ENCODE data around the gene POGK.

POGK gene

DNA sequence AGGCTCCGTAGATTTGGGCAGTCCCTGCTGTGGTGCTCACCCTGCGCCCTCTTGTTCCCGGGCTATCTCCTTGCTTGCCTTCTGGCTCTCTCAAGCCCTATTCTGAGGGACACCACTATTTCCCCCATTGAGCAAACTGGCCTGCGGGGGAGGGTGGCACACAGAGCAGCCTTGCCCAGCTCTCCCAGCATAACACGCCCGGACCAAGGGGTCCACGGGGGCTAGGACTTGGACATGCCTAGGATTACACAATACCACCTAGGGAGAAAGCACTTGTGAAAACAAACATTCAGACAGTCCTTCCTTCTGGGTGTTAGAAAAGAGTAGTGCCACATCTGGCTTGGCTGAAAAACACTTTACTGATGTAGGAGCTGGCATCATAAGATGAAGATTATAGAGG is 29.4 kb downstream of the POGK start:
- TF ChIP-seq, protein P1, sequence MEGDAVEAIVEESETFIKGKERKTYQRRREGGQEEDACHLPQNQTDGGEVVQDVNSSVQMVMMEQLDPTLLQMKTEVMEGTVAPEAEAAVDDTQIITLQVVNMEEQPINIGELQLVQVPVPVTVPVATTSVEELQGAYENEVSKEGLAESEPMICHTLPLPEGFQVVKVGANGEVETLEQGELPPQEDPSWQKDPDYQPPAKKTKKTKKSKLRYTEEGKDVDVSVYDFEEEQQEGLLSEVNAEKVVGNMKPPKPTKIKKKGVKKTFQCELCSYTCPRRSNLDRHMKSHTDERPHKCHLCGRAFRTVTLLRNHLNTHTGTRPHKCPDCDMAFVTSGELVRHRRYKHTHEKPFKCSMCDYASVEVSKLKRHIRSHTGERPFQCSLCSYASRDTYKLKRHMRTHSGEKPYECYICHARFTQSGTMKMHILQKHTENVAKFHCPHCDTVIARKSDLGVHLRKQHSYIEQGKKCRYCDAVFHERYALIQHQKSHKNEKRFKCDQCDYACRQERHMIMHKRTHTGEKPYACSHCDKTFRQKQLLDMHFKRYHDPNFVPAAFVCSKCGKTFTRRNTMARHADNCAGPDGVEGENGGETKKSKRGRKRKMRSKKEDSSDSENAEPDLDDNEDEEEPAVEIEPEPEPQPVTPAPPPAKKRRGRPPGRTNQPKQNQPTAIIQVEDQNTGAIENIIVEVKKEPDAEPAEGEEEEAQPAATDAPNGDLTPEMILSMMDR (conservative IDR thresholded peaks at IDR 0.05; ENCODE audit: low read depth, low read length) = no peak
- Histone ChIP-seq H3K27me3 (ENCODE audit: insufficient read depth, low read depth) (no peaks in the 10 kb centered on the region), H3K4me3 (IDR thresholded peaks at IDR 0.05; ENCODE audit: insufficient read depth, low read depth, low read length) (no peak overlapping the region), H3K79me2 (ENCODE audit: insufficient read depth, low read depth) (peaks cover 62% of the 10 kb centered on the region), H3K4me2 (peak overlapping the region; percentile 75), H3K4me1 (ENCODE audit: low read depth, poor library complexity, severe bottlenecking) (peaks cover 64% of the 10 kb centered on the region), H3K27ac (peak overlapping the region; percentile 60), H4K20me1 (ENCODE audit: insufficient read depth) (no peaks in the 10 kb centered on the region), H3K36me3 (ENCODE audit: insufficient read depth) (peaks cover 4% of the 10 kb centered on the region; the same call in 1 of the 2 replicates), H3K9ac (peak overlapping the region; percentile 6; the same call in 1 of the 2 replicates), H2AFZ (ENCODE audit: low read depth) (no peak overlapping the region)

DNA sequence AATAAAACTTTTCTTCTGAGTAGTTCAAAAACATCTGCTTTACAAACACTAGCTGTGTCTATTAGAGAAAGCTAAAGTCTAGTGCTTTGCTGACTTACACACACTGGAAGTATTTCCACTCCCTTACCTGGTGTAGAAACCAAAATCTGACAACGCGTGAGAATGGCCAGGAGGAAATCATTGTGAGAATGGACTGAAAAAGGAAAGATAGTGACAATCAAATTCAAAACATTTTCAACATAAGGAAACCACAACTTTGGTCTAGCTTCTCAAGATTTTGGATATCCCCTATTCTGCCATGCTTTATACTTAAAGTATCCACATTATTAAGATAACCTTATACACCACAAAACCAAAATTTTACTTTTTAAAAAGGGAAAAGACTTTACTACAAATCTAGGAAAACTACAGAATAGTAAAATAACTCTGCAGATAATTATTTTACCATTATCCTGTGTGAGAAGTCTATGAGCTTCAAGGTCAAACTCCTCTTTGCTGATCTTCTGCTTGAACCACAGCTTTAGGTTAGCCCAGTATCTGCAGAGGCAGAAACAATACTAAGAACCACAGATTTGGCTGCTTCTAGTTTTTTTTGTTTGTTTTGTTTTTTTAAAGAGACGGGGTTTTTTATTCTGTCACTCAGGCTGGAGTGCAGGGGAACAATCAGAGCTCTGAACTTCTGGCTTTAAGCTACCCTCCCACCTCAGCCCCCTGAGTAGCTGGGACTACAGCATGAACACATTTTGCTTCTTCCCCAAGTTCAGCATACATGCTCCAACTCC is 30.2 kb downstream of the POGK start:
- TF ChIP-seq, protein P1 (conservative IDR thresholded peaks at IDR 0.05; ENCODE audit: low read depth, low read length) = no peak
- peak overlapping the region; percentile 60 for H3K27ac ChIP-seq
- peaks cover 71% of the 10 kb centered on the region for H3K79me2 ChIP-seq (ENCODE audit: insufficient read depth, low read depth)
- H3K4me1 ChIP-seq (ENCODE audit: low read depth, poor library complexity, severe bottlenecking) = peaks cover 73% of the 10 kb centered on the region
- no peaks in the 10 kb centered on the region for H4K20me1 ChIP-seq (ENCODE audit: insufficient read depth)
- peak overlapping the region; percentile 9; the same call in 1 of the 2 replicates for H3K9ac ChIP-seq
- H2AFZ ChIP-seq (ENCODE audit: low read depth) = no peak overlapping the region
- no peaks in the 10 kb centered on the region for H3K27me3 ChIP-seq (ENCODE audit: insufficient read depth, low read depth)
- peaks cover 4% of the 10 kb centered on the region; the same call in 1 of the 2 replicates for H3K36me3 ChIP-seq (ENCODE audit: insufficient read depth)
- H3K4me3 ChIP-seq (IDR thresholded peaks at IDR 0.05; ENCODE audit: insufficient read depth, low read depth, low read length) = no peak overlapping the region
- peak overlapping the region; percentile 75 for H3K4me2 ChIP-seq

DNA sequence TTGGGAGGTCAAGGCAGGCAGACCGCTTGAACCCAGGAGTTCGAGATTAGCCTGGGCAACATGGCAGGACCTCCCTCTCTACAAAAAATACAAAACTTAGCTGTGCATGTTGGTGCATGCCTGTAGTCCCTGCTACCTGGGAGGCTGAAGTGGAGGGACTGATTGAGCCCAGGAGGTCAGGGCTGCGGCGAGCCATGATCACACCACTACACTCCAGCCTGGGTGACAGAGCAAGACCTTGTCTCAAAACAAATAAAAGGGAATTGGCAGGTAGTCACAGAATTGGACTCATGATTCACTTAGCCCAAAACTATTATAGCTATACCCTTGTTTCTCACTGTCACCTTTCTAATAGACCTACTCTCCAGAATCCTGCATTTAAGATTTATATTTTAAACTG is 31.3 kb downstream of the POGK start:
- H3K9ac ChIP-seq = no peak overlapping the region
- peak overlapping the region; percentile 60 for H3K27ac ChIP-seq
- H3K36me3 ChIP-seq (ENCODE audit: insufficient read depth) = peaks cover 4% of the 10 kb centered on the region; the same call in 1 of the 2 replicates
- TF ChIP-seq, protein P1 (conservative IDR thresholded peaks at IDR 0.05; ENCODE audit: low read depth, low read length) = no peak
- no peaks in the 10 kb centered on the region for H3K27me3 ChIP-seq (ENCODE audit: insufficient read depth, low read depth)
- H3K4me1 ChIP-seq (ENCODE audit: low read depth, poor library complexity, severe bottlenecking) = peaks cover 82% of the 10 kb centered on the region
- no peaks in the 10 kb centered on the region for H4K20me1 ChIP-seq (ENCODE audit: insufficient read depth)
- peak overlapping the region; percentile 75 for H3K4me2 ChIP-seq
- peaks cover 82% of the 10 kb centered on the region for H3K79me2 ChIP-seq (ENCODE audit: insufficient read depth, low read depth)
- peak overlapping the region; percentile 27 for H3K4me3 ChIP-seq (IDR thresholded peaks at IDR 0.05; ENCODE audit: insufficient read depth, low read depth, low read length)
- H2AFZ ChIP-seq (ENCODE audit: low read depth) = no peak overlapping the region

DNA sequence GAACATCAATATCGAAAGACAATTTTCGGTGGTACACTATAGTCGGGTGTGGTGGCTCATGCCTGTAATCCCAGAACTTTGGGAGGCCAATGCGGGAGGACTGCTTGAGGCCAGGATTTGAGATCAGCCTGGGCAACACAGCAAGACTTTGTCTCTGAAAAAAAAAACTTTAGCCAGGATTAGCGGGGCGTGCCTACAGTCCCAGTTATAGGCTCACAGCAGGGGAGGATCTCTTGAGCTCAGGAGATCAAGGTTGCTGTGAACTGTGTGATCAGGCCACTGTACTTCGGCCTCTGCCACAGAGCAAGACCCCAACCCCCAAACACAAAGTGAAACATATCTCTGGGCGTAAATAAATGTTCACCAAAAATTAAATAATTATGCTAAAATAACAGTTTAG is 35.2 kb downstream of the POGK start:
- no peaks in the 10 kb centered on the region for H3K36me3 ChIP-seq (ENCODE audit: insufficient read depth)
- peaks cover 64% of the 10 kb centered on the region for H3K4me1 ChIP-seq (ENCODE audit: low read depth, poor library complexity, severe bottlenecking)
- TF ChIP-seq, protein P1 (conservative IDR thresholded peaks at IDR 0.05; ENCODE audit: low read depth, low read length) = no peak
- H2AFZ ChIP-seq (ENCODE audit: low read depth) = no peak overlapping the region
- H3K4me3 ChIP-seq (IDR thresholded peaks at IDR 0.05; ENCODE audit: insufficient read depth, low read depth, low read length) = no peak overlapping the region
- H3K79me2 ChIP-seq (ENCODE audit: insufficient read depth, low read depth) = peaks cover 59% of the 10 kb centered on the region
- H3K9ac ChIP-seq = no peak overlapping the region
- H3K27me3 ChIP-seq (ENCODE audit: insufficient read depth, low read depth) = no peaks in the 10 kb centered on the region
- H3K4me2 ChIP-seq = peak overlapping the region; percentile 96
- H3K27ac ChIP-seq = no peak overlapping the region
- H4K20me1 ChIP-seq (ENCODE audit: insufficient read depth) = no peaks in the 10 kb centered on the region
